Measurements from ENCODE around the gene CACNG7.

Gene CACNG7

DNA sequence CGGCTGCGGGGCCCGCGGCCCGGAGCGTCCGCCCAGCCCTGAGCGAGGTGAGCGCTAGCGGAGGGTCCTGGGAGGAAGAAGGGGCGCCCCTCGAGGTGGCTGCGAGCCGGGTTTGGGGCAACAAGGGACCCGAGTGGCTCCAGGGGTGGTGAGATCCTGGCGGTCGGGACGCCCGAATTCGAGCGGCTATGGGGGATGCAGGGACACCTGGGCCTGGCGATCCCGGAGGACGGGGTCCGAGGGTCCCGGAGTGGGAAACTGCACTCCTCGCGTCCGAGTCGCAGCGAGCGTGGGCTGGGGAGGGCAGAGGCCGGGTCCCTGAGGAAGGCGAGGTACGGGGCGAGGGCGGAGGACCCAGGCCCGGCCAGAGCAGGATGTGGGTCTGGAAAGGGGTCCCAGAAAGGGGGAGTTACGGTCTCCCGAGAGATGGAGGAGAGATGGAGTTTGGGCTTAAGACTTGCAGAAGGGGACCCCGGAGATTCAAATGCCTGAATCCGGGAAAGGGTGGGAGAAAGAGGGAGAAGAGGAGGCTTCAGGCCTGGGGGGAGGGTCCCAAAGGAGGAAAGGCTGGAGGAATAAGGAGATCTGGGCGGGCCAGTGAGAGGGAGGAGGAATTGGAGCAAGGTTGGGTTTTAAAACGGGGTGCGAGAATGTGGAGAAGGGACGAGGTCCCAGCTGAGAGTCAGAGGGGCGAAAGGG is 542 bp downstream of the CACNG7 start:
- peak overlapping the region; percentile 77 for H3K4me3 Mint-ChIP-seq
- H3K27ac Mint-ChIP-seq: no peak overlapping the region
- TF ChIP-seq, protein P1, sequence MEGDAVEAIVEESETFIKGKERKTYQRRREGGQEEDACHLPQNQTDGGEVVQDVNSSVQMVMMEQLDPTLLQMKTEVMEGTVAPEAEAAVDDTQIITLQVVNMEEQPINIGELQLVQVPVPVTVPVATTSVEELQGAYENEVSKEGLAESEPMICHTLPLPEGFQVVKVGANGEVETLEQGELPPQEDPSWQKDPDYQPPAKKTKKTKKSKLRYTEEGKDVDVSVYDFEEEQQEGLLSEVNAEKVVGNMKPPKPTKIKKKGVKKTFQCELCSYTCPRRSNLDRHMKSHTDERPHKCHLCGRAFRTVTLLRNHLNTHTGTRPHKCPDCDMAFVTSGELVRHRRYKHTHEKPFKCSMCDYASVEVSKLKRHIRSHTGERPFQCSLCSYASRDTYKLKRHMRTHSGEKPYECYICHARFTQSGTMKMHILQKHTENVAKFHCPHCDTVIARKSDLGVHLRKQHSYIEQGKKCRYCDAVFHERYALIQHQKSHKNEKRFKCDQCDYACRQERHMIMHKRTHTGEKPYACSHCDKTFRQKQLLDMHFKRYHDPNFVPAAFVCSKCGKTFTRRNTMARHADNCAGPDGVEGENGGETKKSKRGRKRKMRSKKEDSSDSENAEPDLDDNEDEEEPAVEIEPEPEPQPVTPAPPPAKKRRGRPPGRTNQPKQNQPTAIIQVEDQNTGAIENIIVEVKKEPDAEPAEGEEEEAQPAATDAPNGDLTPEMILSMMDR (IDR thresholded peaks at IDR 0.05): no peak

DNA sequence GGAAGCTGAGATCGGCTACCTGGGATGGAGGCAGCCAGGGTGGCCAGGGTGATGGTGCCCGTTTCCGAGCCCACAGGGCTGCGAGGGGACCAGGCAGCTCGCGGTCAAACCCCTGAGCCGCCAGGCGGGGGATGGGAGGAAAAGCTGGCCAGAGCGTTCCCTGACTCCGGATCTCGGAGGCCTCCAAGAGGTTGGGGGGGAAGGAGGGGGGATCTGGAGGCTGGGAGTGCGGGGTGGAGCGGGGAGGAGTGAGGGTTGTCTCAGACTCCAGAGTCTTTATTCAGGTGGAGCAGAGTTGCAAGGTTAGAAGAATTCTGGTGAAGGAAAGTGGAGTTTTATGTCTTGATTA is 1.1 kb downstream of the CACNG7 start:
- TF ChIP-seq, protein P1 (IDR thresholded peaks at IDR 0.05): no peak
- H3K36me3 Mint-ChIP-seq (ENCODE audit: low read depth): no peaks in the 10 kb centered on the region
- no peaks in the 10 kb centered on the region for H3K9me3 Mint-ChIP-seq
- H3K27me3 Mint-ChIP-seq (ENCODE audit: low read depth, poor library complexity): peaks cover 91% of the 10 kb centered on the region
- H3K27ac Mint-ChIP-seq: no peak overlapping the region
- peak overlapping the region; percentile 77 for H3K4me3 Mint-ChIP-seq
- H3K4me1 Mint-ChIP-seq: peaks cover 27% of the 10 kb centered on the region
- DNase-seq: peak; percentile 42

More for the DNA sequence above, 542 bp downstream of the CACNG7 start:
- no peak for DNase-seq
- peaks cover 95% of the 10 kb centered on the region for H3K27me3 Mint-ChIP-seq (ENCODE audit: low read depth, poor library complexity)
- no peaks in the 10 kb centered on the region for H3K36me3 Mint-ChIP-seq (ENCODE audit: low read depth)
- no peaks in the 10 kb centered on the region for H3K9me3 Mint-ChIP-seq
- H3K4me1 Mint-ChIP-seq: peaks cover 27% of the 10 kb centered on the region

DNA sequence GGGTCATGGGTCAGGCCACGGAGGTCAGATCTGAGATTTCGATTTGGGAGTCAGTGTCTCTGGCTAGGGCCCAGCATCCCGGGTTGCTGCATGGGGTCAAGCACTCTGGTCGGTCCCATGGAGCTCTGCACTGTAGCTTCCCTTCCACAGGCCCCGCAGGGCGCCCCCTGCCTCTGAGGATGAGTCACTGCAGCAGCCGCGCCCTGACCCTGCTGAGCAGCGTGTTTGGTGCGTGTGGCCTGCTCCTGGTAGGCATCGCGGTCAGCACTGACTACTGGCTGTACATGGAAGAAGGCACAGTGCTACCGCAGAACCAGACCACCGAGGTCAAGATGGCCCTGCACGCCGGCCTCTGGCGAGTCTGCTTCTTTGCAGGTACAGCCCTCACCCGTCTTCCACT is 3.6 kb downstream of the CACNG7 start:
- H3K27me3 Mint-ChIP-seq (ENCODE audit: low read depth, poor library complexity): peaks cover 66% of the 10 kb centered on the region
- no peak overlapping the region for H3K4me3 Mint-ChIP-seq
- H3K4me1 Mint-ChIP-seq: peaks cover 24% of the 10 kb centered on the region
- TF ChIP-seq, protein P1 (IDR thresholded peaks at IDR 0.05): peak; percentile 23
- H3K36me3 Mint-ChIP-seq (ENCODE audit: low read depth): no peaks in the 10 kb centered on the region
- H3K9me3 Mint-ChIP-seq: no peaks in the 10 kb centered on the region
- DNase-seq: peak; percentile 34
- H3K27ac Mint-ChIP-seq: no peak overlapping the region

DNA sequence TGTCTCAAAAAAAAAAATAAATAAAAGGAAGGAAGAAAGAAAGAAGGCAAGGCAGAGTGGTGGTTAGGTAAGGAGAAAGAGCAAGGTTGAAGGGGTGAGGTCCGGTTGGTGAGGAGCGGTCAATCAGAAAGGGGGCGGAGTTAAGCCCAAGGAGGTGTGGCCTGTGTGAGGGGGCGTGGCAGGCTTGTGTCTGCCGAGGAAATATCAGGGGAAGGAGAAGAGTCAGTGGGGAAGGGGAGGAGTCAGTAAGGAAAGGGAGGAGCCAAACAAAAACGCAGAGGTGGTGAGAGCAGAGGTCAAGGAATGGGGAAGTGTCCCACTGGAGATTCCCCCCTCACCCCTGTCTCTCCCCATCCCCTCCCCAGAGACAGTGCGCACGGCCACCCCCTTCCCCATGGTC is 5.9 kb downstream of the CACNG7 start:
- Mint-ChIP-seq H3K36me3 (ENCODE audit: low read depth) (no peaks in the 10 kb centered on the region), H3K27me3 (ENCODE audit: low read depth, poor library complexity) (peaks cover 43% of the 10 kb centered on the region), H3K4me1 (peaks cover 8% of the 10 kb centered on the region), H3K4me3 (no peak overlapping the region), H3K9me3 (no peaks in the 10 kb centered on the region), H3K27ac (no peak overlapping the region)
- peak; percentile 41 for DNase-seq
- TF ChIP-seq, protein P1 (IDR thresholded peaks at IDR 0.05): no peak

DNA sequence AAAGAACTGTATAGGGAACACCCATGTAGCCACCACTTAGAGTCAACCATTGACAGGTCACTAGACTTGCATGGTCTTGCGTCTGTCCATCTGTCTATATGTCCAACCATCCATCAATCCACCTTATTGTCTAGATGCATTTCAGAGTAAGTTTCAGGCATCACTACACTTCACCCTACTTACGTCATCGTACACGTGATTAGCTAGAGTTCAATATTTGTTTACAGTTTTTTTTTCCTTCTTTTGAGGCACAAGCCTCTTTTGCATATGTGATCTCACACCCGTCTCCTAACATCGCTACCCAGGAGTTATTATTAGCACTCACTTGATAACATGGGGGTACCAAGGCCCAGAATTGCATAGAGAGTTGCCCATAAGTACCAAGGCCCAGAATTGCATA is 6.9 kb downstream of the CACNG7 start:
- Mint-ChIP-seq H3K9me3 (no peaks in the 10 kb centered on the region), H3K4me1 (no peaks in the 10 kb centered on the region), H3K27me3 (ENCODE audit: low read depth, poor library complexity) (peaks cover 33% of the 10 kb centered on the region), H3K27ac (no peak overlapping the region), H3K36me3 (ENCODE audit: low read depth) (no peaks in the 10 kb centered on the region), H3K4me3 (no peak overlapping the region)
- TF ChIP-seq, protein P1 (IDR thresholded peaks at IDR 0.05): no peak
- DNase-seq: no peak

DNA sequence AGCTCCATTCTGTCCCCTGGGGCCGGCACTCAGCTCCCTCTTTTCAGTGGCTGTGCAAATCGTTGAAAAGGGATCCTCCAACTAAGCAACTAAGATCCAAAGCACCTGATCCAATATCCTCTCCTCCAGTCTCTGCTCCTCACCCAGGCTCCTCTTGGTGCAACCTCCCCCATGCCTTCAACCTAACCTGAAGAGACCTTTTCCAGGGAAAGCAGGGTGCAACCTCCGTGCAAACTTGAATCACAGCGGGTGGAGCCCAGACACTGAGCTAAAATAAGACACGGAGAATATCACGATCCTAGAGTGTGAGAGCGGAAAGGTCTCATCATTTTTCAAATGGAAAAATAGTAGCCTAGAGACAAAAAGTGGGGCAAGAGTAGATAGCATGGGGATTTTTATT is 8.3 kb downstream of the CACNG7 start:
- Mint-ChIP-seq H3K27ac (no peak overlapping the region), H3K4me3 (no peak overlapping the region), H3K27me3 (ENCODE audit: low read depth, poor library complexity) (peaks cover 19% of the 10 kb centered on the region), H3K9me3 (peaks cover 8% of the 10 kb centered on the region), H3K36me3 (ENCODE audit: low read depth) (no peaks in the 10 kb centered on the region), H3K4me1 (no peaks in the 10 kb centered on the region)
- TF ChIP-seq, protein P1 (IDR thresholded peaks at IDR 0.05): no peak
- DNase-seq: no peak
